GM12878 (cell line): ENCODE measurements around the gene STK38. TPM values are rescaled to one million over a fixed set of nuclear protein-coding genes. Genes with fewer than 3 reads are reported as not detected.

Experiments used
- ATAC-seq: fragments of 200-7000 bp; cut with Tn5 transposase; 3 replicates; pipeline ENCODE4 v1.9.1; 2020; ENCODE audit warnings: mild to moderate bottlenecking, moderate library complexity
- BruUV-seq: library from RNA; stranded (reverse); fragments of 400-500 nt; replicated peaks from 2 replicates; lab custom pipeline; 2021; lab: Mats Ljungman, UMichigan
- CTCF ChIA-PET: fragments of 300-600 bp; sonication (Branson Sonifier 250); formaldehyde crosslinking; extraction: SDS; loops from one replicate; lab custom pipeline; 2021; ENCODE audit warnings: inconsistent platforms; lab: Yijun Ruan, JAX
- POLR2A ChIA-PET: fragments of 350-600 bp; formaldehyde crosslinking; extraction: SDS; loops from one replicate; lab custom pipeline; 2021; ENCODE audit warnings: inconsistent platforms; lab: Charles Lee
- RAD21 ChIA-PET: fragments of 300-600 bp; sonication (Branson Sonifier 250); formaldehyde crosslinking; loops from one replicate; lab custom pipeline; 2023; ENCODE audit warnings: antibody characterized with exemption; ENCODE audit not compliant: unreplicated experiment; lab: Charles Lee
- SMC1A ChIA-PET: fragments of 300-600 bp; sonication (Branson Sonifier 250); formaldehyde crosslinking; loops from one replicate; lab custom pipeline; 2023; ENCODE audit not compliant: unreplicated experiment, uncharacterized antibody; lab: Charles Lee
- DNase-seq: peaks from one replicate; pipeline ENCODE4 v3.0.0-alpha.2; 2011; ENCODE audit warnings: low read depth, low spot score
- FAIRE-seq: peaks from 3 replicates; lab custom pipeline; 2011; peaks lifted over from hg19 to GRCh38; lab: Jason Lieb, UNC
- H2AFZ ChIP-seq: 2 replicates; pipeline ENCODE4 v1.6.0; 2011; ENCODE audit warnings: low read depth, low read length, control low read depth; ENCODE audit not compliant: control insufficient read depth
- H3K27ac ChIP-seq: 2 replicates; pipeline ENCODE4 v1.5.1; 2011; ENCODE audit warnings: control low read depth; ENCODE audit not compliant: control insufficient read depth, insufficient read depth
- H3K27me3 ChIP-seq, 2 experiments: replicated peaks in 1 of 2; 2 replicates each; pipeline versions ENCODE4 v1.6.0 to v1.6.1; 2011; ENCODE audit warnings: low read length in 1 of 2; ENCODE audit not compliant: control insufficient read depth in 2 of 2, insufficient read depth in 2 of 2
- H3K36me3 ChIP-seq, 2 experiments: 2 replicates each; pipeline ENCODE4 v1.5.1; 2011; ENCODE audit warnings: low read length in 1 of 2; ENCODE audit not compliant: control insufficient read depth in 2 of 2, insufficient read depth in 2 of 2
- H3K4me1 ChIP-seq: 2 replicates; pipeline ENCODE4 v1.6.1; 2011; ENCODE audit warnings: mild to moderate bottlenecking, low read length, moderate library complexity, mixed read lengths; ENCODE audit not compliant: control insufficient read depth, insufficient read depth
- H3K4me2 ChIP-seq: 2 replicates; pipeline ENCODE4 v1.6.0; 2011; ENCODE audit warnings: control low read depth; ENCODE audit not compliant: control insufficient read depth, insufficient read depth
- H3K4me3 ChIP-seq: fragments of 200-600 bp; sonication (generic); 2 replicates; pipeline ENCODE4 v1.5.1; 2016
- H3K79me2 ChIP-seq: 2 replicates; pipeline ENCODE4 v1.6.0; 2011; ENCODE audit warnings: low read length; ENCODE audit not compliant: control insufficient read depth, insufficient read depth
- H3K9ac ChIP-seq: 2 replicates; pipeline ENCODE4 v1.8.0; 2011; ENCODE audit warnings: low read length, control low read depth, mixed read lengths; ENCODE audit not compliant: control insufficient read depth, insufficient read depth
- H3K9me3 ChIP-seq: replicated peaks from 3 replicates; pipeline ENCODE4 v1.5.1; 2011; ENCODE audit warnings: mild to moderate bottlenecking, low read length; ENCODE audit not compliant: control insufficient read depth, insufficient read depth
- H4K20me1 ChIP-seq: 2 replicates; pipeline ENCODE4 v1.6.0; 2011; ENCODE audit not compliant: control insufficient read depth, insufficient read depth
- ATF2 ChIP-seq: IDR thresholded peaks from 2 replicates; pipeline ENCODE4 v1.6.1; 2012; ENCODE audit warnings: low read length, inconsistent platforms
- ATF7 ChIP-seq: fragments of 450-650 bp; IDR thresholded peaks from 2 replicates; pipeline ENCODE4 v1.6.1; 2016; ENCODE audit warnings: low read depth, mild to moderate bottlenecking
- BMI1 ChIP-seq: fragments of 450-650 bp; IDR thresholded peaks from 2 replicates; pipeline ENCODE4 v1.6.1; 2016; ENCODE audit warnings: mild to moderate bottlenecking, moderate library complexity, borderline replicate concordance
- CBX3 ChIP-seq: fragments of 200-600 bp; sonication (generic); IDR thresholded peaks from 2 replicates; pipeline ENCODE4 v1.6.1; 2016; ENCODE audit warnings: low read depth, borderline replicate concordance
- EGR1 ChIP-seq, 2 experiments: IDR thresholded peaks; 1 replicate in 1 of 2; 2 replicates in 1 of 2; pipeline ENCODE4 v1.6.1; 2011 to 2012; ENCODE audit warnings: low read depth in 2 of 2, low read length in 2 of 2, borderline replicate concordance in 1 of 2, mild to moderate bottlenecking in 1 of 2, moderate library complexity in 1 of 2
- GABPA ChIP-seq: IDR thresholded peaks from 2 replicates; pipeline ENCODE4 v1.6.1; 2014; ENCODE audit warnings: antibody characterized with exemption, low read depth, mild to moderate bottlenecking, inconsistent platforms
- KAT2A ChIP-seq: conservative IDR thresholded peaks from 2 replicates; pipeline ENCODE4 v1.6.1; 2011; ENCODE audit warnings: low read depth, low read length; ENCODE audit not compliant: control insufficient read depth
- PKNOX1 ChIP-seq: fragments of 450-650 bp; IDR thresholded peaks from 2 replicates; pipeline ENCODE4 v1.6.1; 2016; ENCODE audit warnings: mild to moderate bottlenecking
- SP1 ChIP-seq: IDR thresholded peaks from one replicate; pipeline ENCODE4 v1.6.1; 2011; ENCODE audit warnings: low read depth, low read length
- SREBF2 ChIP-seq: IDR thresholded peaks from 2 replicates; pipeline ENCODE4 v1.6.1; 2012; ENCODE audit warnings: mild to moderate bottlenecking, low read length
- SUPT20H ChIP-seq: IDR thresholded peaks from 2 replicates; pipeline ENCODE4 v1.6.1; 2011; ENCODE audit warnings: low read depth, mild to moderate bottlenecking, low read length, moderate library complexity, borderline replicate concordance; ENCODE audit not compliant: control insufficient read depth
- ZSCAN29 ChIP-seq: fragments of 450-650 bp; IDR thresholded peaks from 2 replicates; pipeline ENCODE4 v1.6.1; 2017; ENCODE audit warnings: mild to moderate bottlenecking, moderate library complexity
- WGBS: methylation state at CpG from one replicate; pipeline ENCODE4 v1.1.6; 2016; ENCODE audit warnings: low lambda C conversion rate; ENCODE audit not compliant: insufficient replicate concordance, insufficient coverage; ENCODE audit errors: missing lambda C conversion rate; 5-methylcytosine and 5-hydroxymethylcytosine counted together
- in situ Hi-C: fragments of 300-500 bp; cut with MboI; formaldehyde crosslinking; loops from 9 replicates; pipeline ENCODE4 v1.14.3; 2018; ENCODE audit warnings: mixed read lengths
- intact Hi-C: fragments of 100-400 bp; cut with micrococcal nuclease; formaldehyde crosslinking; loops from one replicate; pipeline ENCODE4 v1.14.2; 2022; ENCODE audit not compliant: unreplicated experiment
- polyA plus RNA-seq, 11 experiments: library from polyadenylated mRNA; depleted of rRNA in 4 of 11; unstranded in 6 of 11; stranded (reverse) in 5 of 11; fragments of >200 nt; fragmentation: Nextera tagmentation in 4 of 11; fragmentation: Illumina TruSeq in 1 of 11; extraction: Ambion mirVana in 4 of 11; extraction: Trizol in 1 of 11; gene quantifications; 1 replicate in 1 of 11; 2 replicates in 10 of 11; pipeline versions ENCODE4 v1.2.1 to v1.2.3, GENCODE V29; 2011 to 2016; ENCODE audit warnings: inconsistent platforms in 2 of 11, missing spikeins in 2 of 11, low read depth in 1 of 11
- total RNA-seq, 4 experiments: library from RNA; depleted of rRNA in 3 of 4; stranded (reverse); fragments of >200 nt in 3 of 4; fragmentation: Illumina TruSeq in 1 of 4; extraction: Trizol in 1 of 4; gene quantifications; 2 replicates each; pipeline versions ENCODE4 v1.2.1 to v1.2.3, GENCODE V29; 2013 to 2021

STK38 gene
- total and polyA plus RNA-seq, 10 of the 15 experiments (the other 5 are each of a cell fraction or from before 2014, with no cell fraction given) = 4.1 to 18.7 (median 13.6) TPM

- H3K9me3 ChIP-seq = no peaks in the 10 kb centered on the region
- SMC1A ChIA-PET = interaction anchor here (0.7 kb wide), 1 partner anchor 156 kb away, joined by 3 read pairs; no protein-coding TSS in a partner anchor
- DNase-seq (no peak), ATAC-seq (no peak), FAIRE-seq (no peak)
- intact Hi-C loops (no loop called here), in situ Hi-C loops (no loop called here)
- H3K79me2 ChIP-seq = no peaks in the 10 kb centered on the region
- no peak for TF ChIP-seq SP1
- no peak overlapping the region for H3K4me3 ChIP-seq
- no peak overlapping the region for H3K27ac ChIP-seq
- H3K4me2 ChIP-seq = no peak overlapping the region
- BruUV-seq = no TSS peak
- H4K20me1 ChIP-seq = no peaks in the 10 kb centered on the region
- no peak overlapping the region for H2AFZ ChIP-seq
- no peaks in the 10 kb centered on the region for H3K4me1 ChIP-seq
- WGBS = 93% methylated on average over 6 of the region's 6 CpGs
- no peaks in the 10 kb centered on the region for H3K27me3 ChIP-seq
- H3K36me3 ChIP-seq = peaks cover 2 to 16% of the 10 kb centered on the region in 2 experiments
- POLR2A ChIA-PET = no interaction called here
- CTCF ChIA-PET = no interaction called here
- RAD21 ChIA-PET = no interaction called here
- H3K9ac ChIP-seq = no peak overlapping the region
These were observed 23.3 kb downstream of the STK38 start for GRCh38 chr6:36523936-36524499.

DNA sequence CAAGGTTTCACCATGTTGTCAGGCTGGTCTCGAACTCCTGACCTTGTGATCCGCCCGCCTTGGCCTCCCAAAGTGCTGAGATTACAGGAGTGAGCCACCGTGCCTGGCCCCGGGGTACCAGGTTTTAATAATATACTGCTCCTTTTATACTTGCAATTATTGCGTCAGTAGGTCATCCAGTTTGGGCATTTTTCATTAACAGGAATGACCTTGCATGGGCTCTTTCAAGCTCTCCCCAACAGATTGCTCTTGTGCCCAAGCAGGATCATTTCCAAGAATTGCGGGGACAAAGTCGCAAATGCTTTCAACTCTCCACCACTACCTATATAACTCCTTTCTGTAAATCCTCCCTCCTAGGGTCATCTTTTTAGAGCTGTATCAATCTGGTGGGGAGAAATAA lies 23.8 kb downstream of the STK38 start:
- Histone ChIP-seq H3K9me3 (no peaks in the 10 kb centered on the region), H3K4me3 (no peak overlapping the region), H3K27ac (no peak overlapping the region), H3K4me1 (no peaks in the 10 kb centered on the region), H3K9ac (no peak overlapping the region), H2AFZ (no peak overlapping the region), H3K79me2 (no peaks in the 10 kb centered on the region), H3K27me3 (no peaks in the 10 kb centered on the region), H4K20me1 (no peaks in the 10 kb centered on the region), H3K4me2 (no peak overlapping the region), H3K36me3 (peaks cover 2 to 20% of the 10 kb centered on the region in 2 experiments)
- ChIA-PET POLR2A (interaction anchor here (0.6 kb wide), 1 partner anchor 19 kb away, joined by 7 read pairs; no protein-coding TSS in a partner anchor), SMC1A (interaction anchor here (0.7 kb wide), 1 partner anchor 156 kb away, joined by 3 read pairs; no protein-coding TSS in a partner anchor), RAD21 (interaction anchor here (0.6 kb wide), 1 partner anchor 203 kb away, joined by 4 read pairs; no protein-coding TSS in a partner anchor), CTCF (no interaction called here)
- intact Hi-C loops = no loop called here
- FAIRE-seq (no peak), DNase-seq (no peak), ATAC-seq (no peak)
- BruUV-seq = no TSS peak
- in situ Hi-C loops = no loop called here
- WGBS = 99% methylated on average over 8 of the region's 8 CpGs
- TF ChIP-seq ZSCAN29 (no peak), ATF7 (no peak), BMI1 (no peak), PKNOX1 (no peak), SREBF2 (no peak), CBX3 (no peak), GABPA (no peak), EGR1 (IDR thresholded peaks at IDR 0.05; ENCODE audit: borderline replicate concordance in 1 of 2, low read depth in 2 of 2, low read length in 2 of 2) (no peak), KAT2A (no peak), ATF2 (no peak), SUPT20H (no peak)
